HepG2 (cell line): ENCODE results near the gene XRCC5.

ENCODE experiments used
- CTCF ChIP-seq: sonication (generic); formaldehyde crosslinking; IDR thresholded peaks from 2 replicates; pipeline ENCODE4 v1.5.0; 2020; ENCODE audit warnings: mild to moderate bottlenecking, missing genetic modification reagents, moderate library complexity
- FOSL1 ChIP-seq: sonication (generic); formaldehyde crosslinking; IDR thresholded peaks from 2 replicates; pipeline ENCODE4 v1.9.0; 2021; ENCODE audit warnings: missing genetic modification reagents, borderline replicate concordance
- MAFK ChIP-seq, 2 experiments: IDR thresholded peaks in 1 of 2; conservative IDR thresholded peaks in 1 of 2; 2 replicates each; pipeline ENCODE4 v1.6.1; 2011; ENCODE audit warnings: improper control_type of control experiment in 2 of 2, low read length in 2 of 2
- PHF21A ChIP-seq: sonication (generic); formaldehyde crosslinking; IDR thresholded peaks from 2 replicates; pipeline ENCODE4 v1.5.0; 2020; ENCODE audit warnings: mild to moderate bottlenecking, missing genetic modification reagents
- SMAD3 ChIP-seq: sonication (generic); formaldehyde crosslinking; IDR thresholded peaks from 2 replicates; pipeline ENCODE4 v1.4.0; 2020; ENCODE audit warnings: missing genetic modification reagents
- SRF ChIP-seq: IDR thresholded peaks from 2 replicates; pipeline ENCODE4 v1.6.1; 2011; ENCODE audit warnings: mild to moderate bottlenecking, low read depth, low read length, moderate library complexity

DNA sequence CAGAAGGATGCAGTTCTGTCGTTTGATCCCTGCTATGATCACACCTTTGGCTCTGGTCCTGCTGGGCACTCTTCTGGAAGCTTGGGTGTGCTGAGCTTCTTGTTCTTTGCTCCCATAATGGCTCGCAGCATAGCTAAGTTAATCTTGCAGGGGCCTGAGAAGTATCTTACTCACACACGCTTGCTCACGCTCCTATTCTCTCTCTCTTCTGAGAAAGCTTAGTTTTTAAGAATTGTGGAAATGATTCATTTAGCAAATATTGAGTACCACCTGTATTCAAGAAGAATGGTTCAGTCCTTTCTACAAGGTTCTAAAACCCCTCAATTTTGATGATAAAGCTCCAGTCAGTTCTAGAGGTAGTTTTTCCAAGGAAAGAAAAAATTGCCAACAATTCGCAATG lies 40.6 kb downstream of the XRCC5 start:
- TF ChIP-seq PHF21A (CRISPR knock-in tag) (no peak), CTCF (CRISPR knock-in tag) (no peak), SMAD3 (CRISPR knock-in tag) (no peak), SRF (no peak), FOSL1 (CRISPR knock-in tag) (no peak), MAFK (conservative IDR thresholded peaks at IDR 0.05 in 1 of 2, IDR thresholded peaks at IDR 0.05 in 1 of 2; ENCODE audit: low read length in 2 of 2) (no peak)
